H1 (cell line): ENCODE data around the gene RCSD1. TPM values are rescaled to one million over a fixed set of nuclear protein-coding genes. Genes with fewer than 3 reads are reported as not detected.

Experiments
- CTCF ChIA-PET: fragments of 300-600 bp; sonication (Branson Sonifier 250); formaldehyde crosslinking; loops from one replicate; lab custom pipeline; 2021; ENCODE audit not compliant: partially characterized antibody; lab: Charles Lee
- POLR2A ChIA-PET: fragments of 300-600 bp; sonication (Branson Sonifier 250); formaldehyde crosslinking; loops from one replicate; lab custom pipeline; 2021; ENCODE audit warnings: inconsistent platforms; ENCODE audit not compliant: partially characterized antibody; lab: Charles Lee
- DNase-seq, 2 experiments: peaks; one replicate each; pipeline versions ENCODE4 v3.0.0 to v3.0.0-alpha.2; 2010 to 2022; ENCODE audit warnings: low spot score in 2 of 2, low read depth in 1 of 2, mixed read lengths in 1 of 2
- FAIRE-seq: peaks from 2 replicates; lab custom pipeline; 2011; peaks lifted over from hg19 to GRCh38; lab: Jason Lieb, UNC
- H2AFZ ChIP-seq: 2 replicates; pipeline ENCODE4 v1.8.1; 2012; ENCODE audit warnings: low read length, inconsistent platforms
- H2AK5ac ChIP-seq: 2 replicates; pipeline ENCODE4 v1.6.1; 2013; ENCODE audit warnings: low read depth, low read length
- H2BK120ac ChIP-seq: replicated peaks from 2 replicates; pipeline ENCODE3; 2013; ENCODE audit warnings: low read depth, low read length, inconsistent platforms
- H2BK12ac ChIP-seq: 2 replicates; pipeline ENCODE4 v1.6.1; 2013; ENCODE audit warnings: low read depth, low read length
- H2BK15ac ChIP-seq: 2 replicates; pipeline ENCODE4 v1.6.1; 2013; ENCODE audit warnings: low read length
- H2BK20ac ChIP-seq: 2 replicates; pipeline ENCODE4 v1.6.1; 2013; ENCODE audit warnings: low read length
- H2BK5ac ChIP-seq: 2 replicates; pipeline ENCODE4 v1.6.1; 2013; ENCODE audit warnings: low read depth, low read length
- H3K14ac ChIP-seq: 2 replicates; pipeline ENCODE4 v1.6.1; 2013; ENCODE audit warnings: inconsistent platforms; ENCODE audit not compliant: insufficient read length
- H3K18ac ChIP-seq: 2 replicates; pipeline ENCODE4 v1.6.1; 2013; ENCODE audit warnings: low read length; ENCODE audit errors: extremely low read depth
- H3K23ac ChIP-seq: 2 replicates; pipeline ENCODE4 v1.6.1; 2013; ENCODE audit warnings: inconsistent platforms; ENCODE audit not compliant: insufficient read length
- H3K23me2 ChIP-seq: 2 replicates; pipeline ENCODE4 v1.6.1; 2013; ENCODE audit warnings: low read depth, low read length
- H3K27ac ChIP-seq: 2 replicates; pipeline ENCODE4 v1.6.1; 2011; ENCODE audit warnings: low read depth, low read length, inconsistent platforms
- H3K27me3 ChIP-seq, 4 experiments: replicated peaks in 1 of 4; 1 replicate in 1 of 4; 2 replicates in 3 of 4; pipeline versions ENCODE4 v1.6.1 to v1.8.1; 2011 to 2013; ENCODE audit warnings: low read length in 3 of 4, mild to moderate bottlenecking in 3 of 4, inconsistent platforms in 2 of 4, mixed read lengths in 2 of 4, moderate library complexity in 1 of 4; ENCODE audit not compliant: control insufficient read depth in 3 of 4, insufficient read depth in 3 of 4; ENCODE audit errors: extremely low read depth in 1 of 4
- H3K36me3 ChIP-seq, 4 experiments: 2 replicates each; pipeline versions ENCODE4 v1.6.1 to v1.8.1; 2011 to 2013; ENCODE audit warnings: mild to moderate bottlenecking in 4 of 4, low read length in 3 of 4, moderate library complexity in 2 of 4, control low read depth in 1 of 4, inconsistent platforms in 1 of 4; ENCODE audit not compliant: insufficient read depth in 4 of 4, control insufficient read depth in 2 of 4
- H3K4ac ChIP-seq: replicated peaks from 2 replicates; pipeline ENCODE3; 2013; ENCODE audit warnings: low read length, low read depth, mixed read lengths, inconsistent platforms; ENCODE audit not compliant: insufficient read length
- H3K4me1 ChIP-seq, 4 experiments: replicated peaks in 1 of 4; 1 replicate in 1 of 4; 2 replicates in 3 of 4; pipeline versions ENCODE4 v1.6.1 to v1.8.1; 2011 to 2013; ENCODE audit warnings: low read length in 3 of 4, inconsistent platforms in 2 of 4, mixed read lengths in 1 of 4; ENCODE audit not compliant: insufficient read depth in 4 of 4, control insufficient read depth in 3 of 4
- H3K4me2 ChIP-seq, 2 experiments: 2 replicates each; pipeline versions ENCODE4 v1.6.1 to v1.8.1; 2011 to 2013; ENCODE audit warnings: low read depth in 2 of 2, low read length in 2 of 2, control low read depth in 1 of 2, inconsistent platforms in 1 of 2, mild to moderate bottlenecking in 1 of 2; ENCODE audit not compliant: insufficient read depth in 1 of 2
- H3K4me3 ChIP-seq, 4 experiments: fragments of 200-600, 300-600 bp in 1 of 4; sonication (generic), shearing (Covaris generic), sonication (Bioruptor Twin) in 1 of 4; 2 replicates each; pipeline versions ENCODE4 v1.5.1 to v1.8.1; 2011 to 2016; ENCODE audit warnings: low read length in 4 of 4, low read depth in 3 of 4, control low read depth in 2 of 4, inconsistent platforms in 2 of 4, mild to moderate bottlenecking in 2 of 4, mixed read lengths in 1 of 4, moderate library complexity in 1 of 4; ENCODE audit not compliant: insufficient read depth in 2 of 4; ENCODE audit errors: extremely low read depth in 1 of 4
- H3K56ac ChIP-seq: replicated peaks from 2 replicates; pipeline ENCODE3; 2013; ENCODE audit warnings: low read depth, mild to moderate bottlenecking, mixed read lengths, low read length, inconsistent platforms; ENCODE audit not compliant: insufficient read length
- H3K79me1 ChIP-seq: 2 replicates; pipeline ENCODE4 v1.6.1; 2013; ENCODE audit warnings: low read depth, low read length, control low read depth
- H3K79me2 ChIP-seq, 2 experiments: 2 replicates each; pipeline versions ENCODE4 v1.6.1 to v1.8.1; 2012 to 2013; ENCODE audit warnings: low read length in 2 of 2, mild to moderate bottlenecking in 2 of 2, inconsistent platforms in 1 of 2; ENCODE audit not compliant: insufficient read depth in 2 of 2, control insufficient read depth in 1 of 2
- H3K9ac ChIP-seq, 4 experiments: replicated peaks in 1 of 4; 1 replicate in 1 of 4; 2 replicates in 3 of 4; pipeline versions ENCODE4 v1.6.1 to v1.8.1; 2011 to 2013; ENCODE audit warnings: low read depth in 3 of 4, low read length in 3 of 4, control low read depth in 2 of 4, mild to moderate bottlenecking in 2 of 4, moderate library complexity in 2 of 4, inconsistent platforms in 1 of 4; ENCODE audit errors: extremely low read depth in 1 of 4
- H3K9me3 ChIP-seq, 2 experiments: 2 replicates each; pipeline versions ENCODE4 v1.6.1 to v1.8.1; 2012 to 2013; ENCODE audit warnings: mild to moderate bottlenecking in 2 of 2, moderate library complexity in 2 of 2, control low read depth in 1 of 2, inconsistent platforms in 1 of 2, low read depth in 1 of 2, low read length in 1 of 2, mixed read lengths in 1 of 2; ENCODE audit not compliant: insufficient read depth in 2 of 2
- H4K20me1 ChIP-seq, 2 experiments: replicated peaks in 1 of 2; 2 replicates each; pipeline versions ENCODE3 to v1.8.1; 2011 to 2013; ENCODE audit warnings: inconsistent platforms in 2 of 2, low read length in 2 of 2, mild to moderate bottlenecking in 1 of 2; ENCODE audit not compliant: insufficient read depth in 2 of 2, control insufficient read depth in 1 of 2
- H4K5ac ChIP-seq: 2 replicates; pipeline ENCODE4 v1.6.1; 2013; ENCODE audit warnings: low read length, low read depth, mixed read lengths, inconsistent platforms; ENCODE audit not compliant: insufficient read length
- H4K8ac ChIP-seq: 2 replicates; pipeline ENCODE4 v1.8.0; 2013; ENCODE audit warnings: mild to moderate bottlenecking, moderate library complexity, low read length, inconsistent platforms; ENCODE audit not compliant: insufficient read depth; ENCODE audit errors: extremely low read depth
- H4K91ac ChIP-seq: replicated peaks from 2 replicates; pipeline ENCODE3; 2013; ENCODE audit warnings: low read length, mixed read lengths, inconsistent platforms; ENCODE audit not compliant: insufficient read length
- CEBPB ChIP-seq: IDR thresholded peaks from 2 replicates; pipeline ENCODE4 v1.6.1; 2012; ENCODE audit warnings: low read depth, low read length
- HDAC2 ChIP-seq, 2 experiments: fragments of 300-600 bp in 1 of 2; sonication (generic) in 1 of 2; IDR thresholded peaks; 2 replicates each; pipeline ENCODE4 v1.6.1; 2011 to 2012; ENCODE audit warnings: low read depth in 2 of 2, low read length in 2 of 2, mild to moderate bottlenecking in 2 of 2, moderate library complexity in 2 of 2, borderline replicate concordance in 1 of 2, inconsistent platforms in 1 of 2
- MAX ChIP-seq: IDR thresholded peaks from 2 replicates; pipeline ENCODE4 v1.6.1; 2012; ENCODE audit warnings: inconsistent platforms
- RNF2 ChIP-seq: fragments of 200-900, 300-1000 bp; sonication (generic); IDR thresholded peaks from 2 replicates; pipeline ENCODE4 v1.7.1; 2016; ENCODE audit warnings: borderline replicate concordance, low read depth, mild to moderate bottlenecking, antibody characterized with exemption, low read length; ENCODE audit not compliant: poor library complexity, severe bottlenecking; ENCODE audit errors: missing control alignments
- WGBS, 2 experiments: shearing (Covaris generic) in 1 of 2; methylation state at CpG; one replicate each; pipeline versions ENCODE4 v1.1.6 to v1.1.7; 2013 to 2015; ENCODE audit warnings: low lambda C conversion rate in 2 of 2, mixed read lengths in 2 of 2, inconsistent platforms in 1 of 2, low coverage in 1 of 2, missing lambda C conversion rate in 1 of 2; ENCODE audit not compliant: insufficient replicate concordance in 2 of 2, insufficient coverage in 1 of 2, insufficient read length in 1 of 2; ENCODE audit errors: extremely low coverage in 1 of 2, missing lambda C conversion rate in 1 of 2; 5-methylcytosine and 5-hydroxymethylcytosine counted together
- polyA plus RNA-seq, 7 experiments: library from polyadenylated mRNA; depleted of rRNA in 3 of 7; stranded (reverse) in 5 of 7; unstranded in 2 of 7; fragments of >200 nt in 5 of 7; fragments of 200-250 nt in 2 of 7; gene quantifications; 1 replicate in 5 of 7; 2 replicates in 1 of 7; 4 replicates in 1 of 7; pipeline versions ENCODE4 v1.2.1 to v1.2.3, GENCODE V29; 2011 to 2013; ENCODE audit warnings: missing spikeins in 2 of 7, mixed read lengths in 2 of 7
- total RNA-seq: library from RNA; stranded (reverse); fragmentation: NEBNext Ultra II Directional; extraction: Animal tissue kit (Norgen Biotek cat#: 25700); gene quantifications from 2 replicates; pipeline ENCODE4 v1.2.1, GENCODE V29; 2021

Gene RCSD1
- total and polyA plus RNA-seq, 2 of the 8 experiments (the other 6 are each of a cell fraction or from before 2014, with no cell fraction given): 0.47 to 0.69 TPM

- peak overlapping the region; percentile 51 for H3K56ac ChIP-seq
- DNase-seq: peak in 1 of 2 experiments; percentile 99
- H3K27me3 ChIP-seq: peaks cover 0 to 13% (median 9%) of the 10 kb centered on the region in 4 experiments; a peak in 6 of 7 replicates
- no peak for FAIRE-seq
- H2AK5ac ChIP-seq: no peak overlapping the region
- no peaks in the 10 kb centered on the region; a peak in 2 of 7 replicates for H3K4me1 ChIP-seq
- H3K4me3 ChIP-seq: peak overlapping the region; percentile 84 to 97 (median 94)
- no peak overlapping the region; the same call in 1 of the 2 replicates for H3K27ac ChIP-seq
- H3K4ac ChIP-seq: no peak overlapping the region
- peak overlapping the region; percentile 86; the same call in 1 of the 2 replicates for H2BK5ac ChIP-seq
- H4K5ac ChIP-seq: peak overlapping the region; percentile 91
- H3K18ac ChIP-seq: peak overlapping the region; percentile 99
- H3K14ac ChIP-seq: no peak overlapping the region
- H3K9me3 ChIP-seq: no peaks in the 10 kb centered on the region
- H3K23ac ChIP-seq: no peak overlapping the region
- H2BK20ac ChIP-seq: peak overlapping the region; percentile 96; the same call in 1 of the 2 replicates
- peak overlapping the region; percentile 94 for H4K91ac ChIP-seq
- H3K79me1 ChIP-seq: no peaks in the 10 kb centered on the region
- peak overlapping the region; percentile 87; the same call in 1 of the 2 replicates for H4K8ac ChIP-seq
- H2BK120ac ChIP-seq: peak overlapping the region; percentile 91
- no peaks in the 10 kb centered on the region for H3K79me2 ChIP-seq
- peak overlapping the region; percentile 88 for H2AFZ ChIP-seq
- ChIA-PET POLR2A (interaction anchor here (1.2 to 1.9 kb wide), 3 partner anchors 9 to 161 kb away, joined by 3 to 6 read pairs (median 3); partner anchors contain the start of gene CREG1), CTCF (interaction anchor here (0.7 to 2.4 kb wide), 18 partner anchors 9 to 651 kb away, joined by 3 to 11 read pairs (median 4); no protein-coding TSS in a partner anchor)
- no peak overlapping the region for H2BK12ac ChIP-seq
- H3K36me3 ChIP-seq: no peaks in the 10 kb centered on the region
- peak overlapping the region in 3 of 4 experiments; percentile 77 to 80 (median 78); a peak in 5 of 7 replicates for H3K9ac ChIP-seq
- H3K4me2 ChIP-seq: peak overlapping the region; percentile 78 to 95
- H3K23me2 ChIP-seq: peaks cover 6% of the 10 kb centered on the region
- H4K20me1 ChIP-seq: no peaks in the 10 kb centered on the region
- H2BK15ac ChIP-seq: no peak overlapping the region
- 1% methylated on average over 45 of the region's 50 CpGs; no CpG with 5 or more reads in 1 of the 2 experiments for WGBS, 2 experiments
- TF ChIP-seq CEBPB (peak; percentile 60; the same call in 1 of the 2 replicates), RNF2 (no peak), MAX (peak; percentile 95), HDAC2 (IDR thresholded peaks at IDR 0.05; ENCODE audit: borderline replicate concordance in 1 of 2, low read depth in 2 of 2, low read length in 2 of 2) (peak in 1 of 2 experiments; percentile 81; a peak in 1 of 4 replicates)
Measured at GRCh38 chr1:167714439-167715156, 84.6 kb downstream of the RCSD1 start.
